H9 (cell line): ENCODE data around the gene ISG15. TPM values are rescaled to one million over a fixed set of nuclear protein-coding genes. Genes with fewer than 3 reads are reported as not detected.

Experiments
- DNase-seq: peaks from one replicate; pipeline ENCODE4 v3.0.0-alpha.2; 2017
- H2AFZ ChIP-seq: one replicate; pipeline ENCODE4 v1.6.1; 2013; ENCODE audit warnings: mild to moderate bottlenecking, low read length, control low read depth, moderate library complexity
- H2AK5ac ChIP-seq: 2 replicates; pipeline ENCODE4 v1.6.1; 2013; ENCODE audit warnings: low read length, control low read depth, mixed read lengths; ENCODE audit not compliant: insufficient read length
- H2BK120ac ChIP-seq: one replicate; pipeline ENCODE4 v1.6.1; 2013; ENCODE audit warnings: low read depth, mild to moderate bottlenecking, low read length, control low read depth, inconsistent platforms; ENCODE audit not compliant: poor library complexity, severe bottlenecking
- H2BK12ac ChIP-seq: 2 replicates; pipeline ENCODE4 v1.6.1; 2013; ENCODE audit warnings: low read length, control low read depth, mixed read lengths, low read depth; ENCODE audit not compliant: insufficient read length
- H2BK15ac ChIP-seq: 2 replicates; pipeline ENCODE4 v1.6.1; 2013; ENCODE audit warnings: low read depth, low read length, control low read depth
- H2BK20ac ChIP-seq: one replicate; pipeline ENCODE4 v1.6.1; 2013; ENCODE audit warnings: low read depth, mild to moderate bottlenecking, low read length, control low read depth, inconsistent platforms; ENCODE audit not compliant: poor library complexity, severe bottlenecking
- H2BK5ac ChIP-seq: 2 replicates; pipeline ENCODE4 v1.6.1; 2013; ENCODE audit warnings: low read length, control low read depth, mixed read lengths; ENCODE audit not compliant: insufficient read length
- H3K14ac ChIP-seq: 2 replicates; pipeline ENCODE4 v1.6.1; 2013; ENCODE audit warnings: low read length, control low read depth; ENCODE audit not compliant: insufficient read depth
- H3K18ac ChIP-seq: 2 replicates; pipeline ENCODE4 v1.6.1; 2013; ENCODE audit warnings: low read depth, mild to moderate bottlenecking, mixed read lengths, low read length, control low read depth; ENCODE audit not compliant: insufficient read length
- H3K23ac ChIP-seq: 2 replicates; pipeline ENCODE4 v1.6.1; 2013; ENCODE audit warnings: low read length, control low read depth, mixed read lengths, low read depth; ENCODE audit not compliant: insufficient read length
- H3K23me2 ChIP-seq: 2 replicates; pipeline ENCODE4 v1.6.1; 2013; ENCODE audit warnings: low read depth, mild to moderate bottlenecking, mixed read lengths, low read length, control low read depth; ENCODE audit not compliant: insufficient read length, poor library complexity, severe bottlenecking
- H3K27ac ChIP-seq: 2 replicates; pipeline ENCODE4 v1.5.1; 2013; ENCODE audit warnings: low read length, control low read depth, mixed read lengths, low read depth; ENCODE audit not compliant: insufficient read length
- H3K27me3 ChIP-seq: 2 replicates; pipeline ENCODE4 v1.6.1; 2013; ENCODE audit warnings: low read length, control low read depth, inconsistent platforms; ENCODE audit not compliant: insufficient read depth
- H3K4ac ChIP-seq: 2 replicates; pipeline ENCODE4 v1.6.1; 2013; ENCODE audit warnings: low read depth, mild to moderate bottlenecking, control low read depth, inconsistent platforms, low read length, moderate library complexity
- H3K4me1 ChIP-seq: 2 replicates; pipeline ENCODE4 v1.6.1; 2013; ENCODE audit warnings: low read length, control low read depth, inconsistent platforms; ENCODE audit not compliant: insufficient read depth
- H3K4me2 ChIP-seq: 2 replicates; pipeline ENCODE4 v1.6.1; 2013; ENCODE audit warnings: low read length, control low read depth, mixed read lengths; ENCODE audit not compliant: insufficient read length, insufficient read depth
- H3K56ac ChIP-seq: 2 replicates; pipeline ENCODE4 v1.6.1; 2013; ENCODE audit warnings: low read depth, mild to moderate bottlenecking, mixed read lengths, low read length, control low read depth; ENCODE audit not compliant: insufficient read length
- H3K79me1 ChIP-seq: 2 replicates; pipeline ENCODE4 v1.6.1; 2013; ENCODE audit warnings: low read depth, mild to moderate bottlenecking, moderate library complexity, low read length, control low read depth, inconsistent platforms; ENCODE audit not compliant: insufficient read depth, poor library complexity, severe bottlenecking
- H3K79me2 ChIP-seq: 2 replicates; pipeline ENCODE4 v1.6.1; 2013; ENCODE audit warnings: low read length, control low read depth, inconsistent platforms; ENCODE audit not compliant: insufficient read depth
- H3K9ac ChIP-seq: 2 replicates; pipeline ENCODE4 v1.6.1; 2013; ENCODE audit warnings: low read length, control low read depth, mixed read lengths; ENCODE audit not compliant: insufficient read length; ENCODE audit errors: extremely low read depth
- H3K9me3 ChIP-seq: one replicate; pipeline ENCODE4 v1.6.1; 2013; ENCODE audit warnings: low read depth, low read length, inconsistent platforms; ENCODE audit not compliant: control insufficient read depth
- H3T11ph ChIP-seq: one replicate; pipeline ENCODE4 v1.6.1; 2013; ENCODE audit warnings: mild to moderate bottlenecking, low read length, control low read depth, inconsistent platforms
- H4K20me1 ChIP-seq: one replicate; pipeline ENCODE4 v1.6.1; 2013; ENCODE audit not compliant: control insufficient read depth, insufficient read length, insufficient read depth
- H4K5ac ChIP-seq: 2 replicates; pipeline ENCODE4 v1.6.1; 2013; ENCODE audit warnings: low read depth, mild to moderate bottlenecking, mixed read lengths, low read length, control low read depth; ENCODE audit not compliant: insufficient read length
- H4K8ac ChIP-seq: replicated peaks from 2 replicates; pipeline ENCODE4 v1.6.1; 2013; ENCODE audit warnings: low read length, control low read depth, mixed read lengths, low read depth; ENCODE audit not compliant: insufficient read length
- H4K91ac ChIP-seq: 2 replicates; pipeline ENCODE4 v1.6.1; 2013; ENCODE audit warnings: low read depth, mild to moderate bottlenecking, moderate library complexity, mixed read lengths, low read length, control low read depth; ENCODE audit not compliant: insufficient read length
- H3K27ac Mint-ChIP-seq, 3 experiments: 2 replicates in 2 of 3; 3 replicates in 1 of 3; pipeline ENCODE4 v1.8.0; 2020 to 2021; ENCODE audit warnings: mixed read lengths in 3 of 3, mild to moderate bottlenecking in 1 of 3, moderate library complexity in 1 of 3
- H3K27me3 Mint-ChIP-seq: 2 replicates; pipeline ENCODE4 v1.8.0; 2021; ENCODE audit warnings: low read depth, mild to moderate bottlenecking, moderate library complexity, mixed read lengths
- H3K36me3 Mint-ChIP-seq, 3 experiments: 2 replicates in 2 of 3; 3 replicates in 1 of 3; pipeline ENCODE4 v1.8.0; 2020 to 2021; ENCODE audit warnings: low read depth in 3 of 3, mixed read lengths in 3 of 3; ENCODE audit not compliant: insufficient read depth in 1 of 3
- H3K4me1 Mint-ChIP-seq, 2 experiments: 2 replicates each; pipeline ENCODE4 v1.8.0; 2020; ENCODE audit warnings: mixed read lengths in 2 of 2
- H3K4me3 Mint-ChIP-seq, 2 experiments: 2 replicates in 1 of 2; 3 replicates in 1 of 2; pipeline ENCODE4 v1.8.0; 2020 to 2021; ENCODE audit warnings: mild to moderate bottlenecking in 2 of 2, mixed read lengths in 2 of 2, moderate library complexity in 1 of 2
- H3K9me3 Mint-ChIP-seq, 2 experiments: 2 replicates in 1 of 2; 3 replicates in 1 of 2; pipeline ENCODE4 v1.8.0; 2020; ENCODE audit warnings: mild to moderate bottlenecking in 2 of 2, mixed read lengths in 2 of 2, moderate library complexity in 1 of 2
- CTCF ChIP-seq: fragments of 200-600 bp; sonication (generic); conservative IDR thresholded peaks from 3 replicates; pipeline ENCODE4 v1.8.0; 2021; ENCODE audit warnings: antibody characterized with exemption, mild to moderate bottlenecking
- WGBS: extraction: QIAGEN DNeasy Blood & Tissue Kit; methylation state at CpG from one replicate; pipeline ENCODE4 v1.1.7; 2013; ENCODE audit warnings: missing lambda C conversion rate, low lambda C conversion rate, mixed read lengths; ENCODE audit not compliant: insufficient read length; ENCODE audit errors: extremely low coverage; 5-methylcytosine and 5-hydroxymethylcytosine counted together
- total RNA-seq: library from RNA; stranded (reverse); gene quantifications from 2 replicates; pipeline ENCODE4 v1.2.1, GENCODE V29; 2021

Gene ISG15
- total RNA-seq, 1 experiment from 2014 or later, result 39.7 TPM

- peaks cover 4% of the 10 kb centered on the region for H3K79me1 ChIP-seq
- no peak within 1 kb of the TSS for H2AFZ ChIP-seq
- H3K9me3 ChIP-seq, result no peaks in the 10 kb centered on the region
- H3K14ac ChIP-seq, result no peak within 1 kb of the TSS; the same call in 1 of the 2 replicates
- H3K4me2 ChIP-seq, result peak within 1 kb of the TSS; percentile 63
- H3K23me2 ChIP-seq, result peaks cover 7% of the 10 kb centered on the region
- no peaks in the 10 kb centered on the region for H3K27me3 ChIP-seq
- H3K23ac ChIP-seq, result no peak within 1 kb of the TSS
- no peak within 1 kb of the TSS for H4K5ac ChIP-seq
- no peak within 1 kb of the TSS for H3T11ph ChIP-seq
- WGBS, result no CpG with 5 or more reads among the region's 58 CpGs
- no peak within 1 kb of the TSS for H2BK20ac ChIP-seq
- no peak within 1 kb of the TSS for H3K56ac ChIP-seq
- peaks cover 2% of the 10 kb centered on the region; the same call in 1 of the 2 replicates for H3K79me2 ChIP-seq
- H2BK5ac ChIP-seq, result no peak within 1 kb of the TSS
- H3K27ac Mint-ChIP-seq, result no peak within 1 kb of the TSS
- no peak for TF ChIP-seq CTCF
- H4K8ac ChIP-seq, result no peak within 1 kb of the TSS
- peaks cover 18 to 38% of the 10 kb centered on the region in 2 experiments for H3K4me1 Mint-ChIP-seq
- peak within 1 kb of the TSS; percentile 43 for H3K9ac ChIP-seq
- H2BK15ac ChIP-seq, result no peak within 1 kb of the TSS
- DNase-seq, result peak; percentile 52
- no peak within 1 kb of the TSS for H3K27ac ChIP-seq
- H3K9me3 Mint-ChIP-seq, result no peaks in the 10 kb centered on the region; a peak in 1 of 5 replicates
- no peak within 1 kb of the TSS for H2BK120ac ChIP-seq
- H3K27me3 Mint-ChIP-seq, result peaks cover 8% of the 10 kb centered on the region
- H4K20me1 ChIP-seq, result peaks cover 3% of the 10 kb centered on the region
- H3K4me1 ChIP-seq, result peaks cover 4% of the 10 kb centered on the region; the same call in 1 of the 2 replicates
- H3K4me3 Mint-ChIP-seq, result peak within 1 kb of the TSS; percentile 63 to 77
- peak within 1 kb of the TSS; percentile 57 for H3K18ac ChIP-seq
- H2BK12ac ChIP-seq, result no peak within 1 kb of the TSS
- H4K91ac ChIP-seq, result no peak within 1 kb of the TSS
- peaks cover 3 to 15% (median 10%) of the 10 kb centered on the region in 3 experiments; a peak in 6 of 7 replicates for H3K36me3 Mint-ChIP-seq
- H3K4ac ChIP-seq, result no peak within 1 kb of the TSS
- no peak within 1 kb of the TSS for H2AK5ac ChIP-seq
Observed at GRCh38 chr1:1020000-1020404, 6.7 kb downstream of the ISG15 start, which contains the start of gene AGRN. AGRN (plus strand) TSS chr1:1020120; CDS start chr1:1020173, 53 bp downstream.
